HepG2 (cell line): Measurements from ENCODE around the gene SLC17A9. TPM values are rescaled to one million over a fixed set of nuclear protein-coding genes. Genes with fewer than 3 reads are reported as not detected.

ENCODE experiments used
- ATAC-seq: fragments of 200-7000 bp; cut with Tn5 transposase; 3 replicates; pipeline ENCODE4 v1.9.1; 2020; ENCODE audit warnings: mild to moderate bottlenecking, moderate library complexity
- BruUV-seq: library from RNA; stranded (reverse); fragments of 400-500 nt; replicated peaks from 2 replicates; lab custom pipeline; 2021; lab: Mats Ljungman, UMichigan
- CTCF ChIA-PET: fragments of 300-600 bp; formaldehyde crosslinking; extraction: SDS; loops from one replicate; lab custom pipeline; 2021; ENCODE audit warnings: low total read pairs, inconsistent platforms, low intra/inter-chr PET ratio; lab: Yijun Ruan, JAX
- POLR2A ChIA-PET: fragments of 350-600 bp; sonication (Branson Sonifier 250); formaldehyde crosslinking; loops from one replicate; lab custom pipeline; 2020; ENCODE audit warnings: antibody characterized with exemption, inconsistent platforms; lab: Yijun Ruan, JAX
- DNase-seq: peaks from one replicate; pipeline ENCODE4 v3.0.0-alpha.2; 2015; ENCODE audit warnings: low spot score
- FAIRE-seq: peaks from 3 replicates; lab custom pipeline; 2011; peaks lifted over from hg19 to GRCh38; lab: Jason Lieb, UNC
- H2AFZ ChIP-seq: one replicate; pipeline ENCODE4 v1.6.1; 2011; ENCODE audit warnings: low read length, inconsistent platforms
- H3K27ac ChIP-seq: fragments of 300-600 bp; 3 replicates; pipeline ENCODE4 v1.8.0; 2011; ENCODE audit warnings: mixed run types, mild to moderate bottlenecking, mixed read lengths, low read length, inconsistent platforms; ENCODE audit not compliant: insufficient read depth; ENCODE audit errors: extremely low read length
- H3K27me3 ChIP-seq, 2 experiments: fragments of 200-600 bp in 1 of 2; 2 replicates in 1 of 2; 3 replicates in 1 of 2; pipeline versions ENCODE4 v1.6.0 to v1.8.0; 2011; ENCODE audit warnings: low read length in 2 of 2, mild to moderate bottlenecking in 2 of 2, moderate library complexity in 2 of 2, inconsistent platforms in 1 of 2; ENCODE audit not compliant: insufficient read depth in 2 of 2, control insufficient read depth in 1 of 2
- H3K36me3 ChIP-seq, 2 experiments: fragments of 200-600 bp in 1 of 2; replicated peaks in 1 of 2; 2 replicates in 1 of 2; 3 replicates in 1 of 2; pipeline versions ENCODE4 v1.5.1 to v1.8.0; 2011; ENCODE audit warnings: low read length in 2 of 2, inconsistent platforms in 1 of 2; ENCODE audit not compliant: insufficient read depth in 2 of 2, control insufficient read depth in 1 of 2
- H3K4me1 ChIP-seq: 2 replicates; pipeline ENCODE4 v1.5.1; 2012; ENCODE audit warnings: low read length, inconsistent platforms; ENCODE audit not compliant: insufficient read depth
- H3K4me2 ChIP-seq: 2 replicates; pipeline ENCODE4 v1.6.0; 2011; ENCODE audit warnings: low read depth, low read length, inconsistent platforms
- H3K4me3 ChIP-seq, 3 experiments: fragments of 200-600 bp in 1 of 3; sonication (generic), shearing (Covaris generic) in 1 of 3; replicated peaks in 1 of 3; 2 replicates each; pipeline ENCODE4 v1.5.1; 2011 to 2016; ENCODE audit warnings: low read length in 3 of 3, inconsistent platforms in 2 of 3, low read depth in 2 of 3, mild to moderate bottlenecking in 2 of 3, control low read depth in 1 of 3, mixed read lengths in 1 of 3; ENCODE audit not compliant: insufficient read depth in 1 of 3
- H3K79me2 ChIP-seq: one replicate; pipeline ENCODE4 v1.6.1; 2011; ENCODE audit warnings: low read length, inconsistent platforms; ENCODE audit not compliant: insufficient read depth
- H3K9ac ChIP-seq: 2 replicates; pipeline ENCODE4 v1.6.0; 2011; ENCODE audit warnings: mild to moderate bottlenecking, low read depth, low read length, inconsistent platforms; ENCODE audit not compliant: insufficient read depth
- H3K9me3 ChIP-seq: 2 replicates; pipeline ENCODE4 v1.5.1; 2012; ENCODE audit warnings: mild to moderate bottlenecking, low read length
- H4K20me1 ChIP-seq: 2 replicates; pipeline ENCODE4 v1.6.0; 2011; ENCODE audit warnings: inconsistent platforms, mild to moderate bottlenecking, low read length, moderate library complexity; ENCODE audit not compliant: insufficient read depth
- ELF3 ChIP-seq: IDR thresholded peaks from 2 replicates; pipeline ENCODE4 v1.6.1; 2016; ENCODE audit warnings: missing genetic modification reagents, missing compliant biosample characterization
- NFYC ChIP-seq: IDR thresholded peaks from 2 replicates; pipeline ENCODE4 v1.6.1; 2016; ENCODE audit warnings: missing genetic modification reagents, missing compliant biosample characterization
- ZNF737 ChIP-seq: sonication (generic); formaldehyde crosslinking; IDR thresholded peaks from 2 replicates; pipeline ENCODE4 v1.5.0; 2020; ENCODE audit warnings: missing genetic modification reagents, mild to moderate bottlenecking, borderline replicate concordance
- WGBS: methylation state at CpG from one replicate; pipeline ENCODE4 v1.1.6; 2017; ENCODE audit warnings: low lambda C conversion rate; 5-methylcytosine and 5-hydroxymethylcytosine counted together
- in situ Hi-C: cut with HindIII; loops from 2 replicates; pipeline ENCODE4 v1.10.0; 2017; ENCODE audit warnings: low pct_unique_long_range_greater_than_20kb; ENCODE audit not compliant: extremely low pct_ligation_motif_present
- intact Hi-C: fragments of 100-400 bp; cut with micrococcal nuclease; formaldehyde crosslinking; loops from one replicate; pipeline ENCODE4 v1.10.0; 2022; ENCODE audit not compliant: unreplicated experiment
- polyA plus RNA-seq, 8 experiments: library from polyadenylated mRNA; depleted of rRNA in 3 of 8; stranded (reverse) in 7 of 8; unstranded in 1 of 8; fragments of >200 nt; fragmentation: Illumina TruSeq in 4 of 8; extraction: Trizol in 4 of 8; gene quantifications; 2 replicates each; pipeline versions ENCODE4 v1.2.1 to v1.2.3, GENCODE V29; 2011 to 2016; ENCODE audit warnings: low read depth in 4 of 8, missing spikeins in 1 of 8, mixed read lengths in 1 of 8; ENCODE audit not compliant: insufficient read depth in 1 of 8
- total RNA-seq, 5 experiments: library from RNA; depleted of rRNA; stranded (reverse); fragments of >200 nt; fragmentation: Illumina TruSeq; extraction: Trizol; gene quantifications; 2 replicates each; pipeline ENCODE4 v1.2.3, GENCODE V29; 2016; ENCODE audit warnings: low read depth in 1 of 5
- TF ChIP-seq, protein P1 (sequence below): sonication (generic); formaldehyde crosslinking; conservative IDR thresholded peaks from 2 replicates; pipeline ENCODE4 v1.5.0; 2020; ENCODE audit warnings: missing genetic modification reagents
- TF ChIP-seq, protein P2 (sequence below): fragments of 450-650 bp; IDR thresholded peaks from 2 replicates; pipeline ENCODE4 v1.6.1; 2016

The SLC17A9 gene
- total and polyA plus RNA-seq, 2 of the 13 experiments (the other 11 are each of a cell fraction or from before 2014, with no cell fraction given), result 110 to 191 TPM

DNA sequence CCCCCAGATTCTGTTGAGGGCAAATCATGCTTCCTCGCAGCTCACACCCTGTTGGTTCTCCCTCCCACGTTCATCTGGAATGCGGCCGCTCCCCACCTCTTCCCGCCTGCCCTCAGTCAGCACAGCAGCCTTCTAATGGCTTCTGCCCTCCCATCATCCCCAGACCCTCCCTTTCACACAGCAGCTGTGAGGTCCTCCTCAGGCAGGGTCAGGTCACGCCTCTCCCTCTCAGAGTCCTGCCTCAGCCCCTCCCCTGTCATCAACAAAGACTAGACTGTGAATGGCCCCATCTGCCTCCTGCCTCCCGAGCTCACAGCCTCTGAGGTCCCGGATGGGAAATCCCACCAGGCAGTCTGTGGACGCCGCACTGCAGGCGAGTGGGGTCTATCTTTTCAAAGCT lies 62.2 kb downstream of the SLC17A9 start:
- ChIA-PET CTCF (no interaction called here), POLR2A (no interaction called here)
- TF ChIP-seq NFYC (CRISPR knock-in tag), result no peak
- TF ChIP-seq, protein P1, sequence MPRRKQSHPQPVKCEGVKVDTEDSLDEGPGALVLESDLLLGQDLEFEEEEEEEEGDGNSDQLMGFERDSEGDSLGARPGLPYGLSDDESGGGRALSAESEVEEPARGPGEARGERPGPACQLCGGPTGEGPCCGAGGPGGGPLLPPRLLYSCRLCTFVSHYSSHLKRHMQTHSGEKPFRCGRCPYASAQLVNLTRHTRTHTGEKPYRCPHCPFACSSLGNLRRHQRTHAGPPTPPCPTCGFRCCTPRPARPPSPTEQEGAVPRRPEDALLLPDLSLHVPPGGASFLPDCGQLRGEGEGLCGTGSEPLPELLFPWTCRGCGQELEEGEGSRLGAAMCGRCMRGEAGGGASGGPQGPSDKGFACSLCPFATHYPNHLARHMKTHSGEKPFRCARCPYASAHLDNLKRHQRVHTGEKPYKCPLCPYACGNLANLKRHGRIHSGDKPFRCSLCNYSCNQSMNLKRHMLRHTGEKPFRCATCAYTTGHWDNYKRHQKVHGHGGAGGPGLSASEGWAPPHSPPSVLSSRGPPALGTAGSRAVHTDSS (CRISPR knock-in tag), result no peak
- TF ChIP-seq ZNF737 (CRISPR knock-in tag), result no peak
- 16% methylated on average over 11 of the region's 11 CpGs for WGBS
- Histone ChIP-seq H3K9ac (no peak overlapping the region), H4K20me1 (peaks cover 6% of the 10 kb centered on the region; the same call in 1 of the 2 replicates), H2AFZ (no peak overlapping the region), H3K27ac (no peak overlapping the region), H3K4me2 (no peak overlapping the region), H3K79me2 (no peaks in the 10 kb centered on the region), H3K4me1 (peaks cover 9% of the 10 kb centered on the region), H3K36me3 (no peaks in the 10 kb centered on the region), H3K4me3 (no peak overlapping the region), H3K9me3 (peaks cover 8% of the 10 kb centered on the region; the same call in 1 of the 2 replicates), H3K27me3 (peaks cover 37 to 93% of the 10 kb centered on the region in 2 experiments)
- intact Hi-C loops (no loop called here), in situ Hi-C loops (loop anchor here (5.0 kb wide), 1 partner anchor 142 kb away; no protein-coding TSS in a partner anchor)
- ATAC-seq (peak; percentile 10; the same call in 1 of the 3 replicates), FAIRE-seq (no peak), DNase-seq (no peak)
- no TSS peak for BruUV-seq

DNA sequence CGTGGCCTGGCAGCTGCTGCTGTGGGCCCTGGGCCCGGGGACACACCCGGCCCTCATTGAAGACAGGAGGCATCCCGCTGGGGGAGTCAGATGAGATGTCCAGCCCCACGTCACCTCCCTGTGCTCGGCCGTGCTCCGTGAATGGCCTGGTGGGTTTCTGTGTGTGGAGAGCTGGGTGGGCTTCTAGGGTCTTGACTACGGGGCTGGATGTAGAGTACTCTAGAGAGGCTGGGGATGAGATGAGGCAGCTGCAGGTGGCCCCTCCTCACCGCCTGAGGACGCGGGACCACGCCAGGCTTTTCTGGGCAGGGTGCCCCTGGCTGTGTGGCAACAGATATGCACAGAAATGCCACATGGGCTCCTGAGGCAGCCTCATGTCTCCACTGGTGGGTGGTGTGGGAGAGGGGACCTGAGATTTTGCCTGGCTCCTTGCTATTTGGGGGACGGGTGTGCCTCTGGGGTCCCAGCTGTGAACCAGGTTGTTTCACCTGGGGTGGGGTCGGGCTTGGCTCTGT lies 62.7 kb downstream of the SLC17A9 start:
- 19% methylated on average over 13 of the region's 15 CpGs for WGBS
- FAIRE-seq (no peak), ATAC-seq (no peak)
- ChIA-PET CTCF (no interaction called here), POLR2A (no interaction called here)
- H3K4me1 ChIP-seq, result peaks cover 4% of the 10 kb centered on the region
- intact Hi-C loops, result no loop called here
- no peak overlapping the region for H3K4me2 ChIP-seq
- H3K9me3 ChIP-seq, result peaks cover 8% of the 10 kb centered on the region; the same call in 1 of the 2 replicates
- peaks cover 39 to 93% of the 10 kb centered on the region in 2 experiments for H3K27me3 ChIP-seq
- H3K27ac ChIP-seq, result no peak overlapping the region
- no TSS peak for BruUV-seq
- TF ChIP-seq, protein P2, sequence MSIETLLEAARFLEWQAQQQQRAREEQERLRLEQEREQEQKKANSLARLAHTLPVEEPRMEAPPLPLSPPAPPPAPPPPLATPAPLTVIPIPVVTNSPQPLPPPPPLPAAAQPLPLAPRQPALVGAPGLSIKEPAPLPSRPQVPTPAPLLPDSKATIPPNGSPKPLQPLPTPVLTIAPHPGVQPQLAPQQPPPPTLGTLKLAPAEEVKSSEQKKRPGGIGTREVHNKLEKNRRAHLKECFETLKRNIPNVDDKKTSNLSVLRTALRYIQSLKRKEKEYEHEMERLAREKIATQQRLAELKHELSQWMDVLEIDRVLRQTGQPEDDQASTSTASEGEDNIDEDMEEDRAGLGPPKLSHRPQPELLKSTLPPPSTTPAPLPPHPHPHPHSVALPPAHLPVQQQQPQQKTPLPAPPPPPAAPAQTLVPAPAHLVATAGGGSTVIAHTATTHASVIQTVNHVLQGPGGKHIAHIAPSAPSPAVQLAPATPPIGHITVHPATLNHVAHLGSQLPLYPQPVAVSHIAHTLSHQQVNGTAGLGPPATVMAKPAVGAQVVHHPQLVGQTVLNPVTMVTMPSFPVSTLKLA, result peak; percentile 57
- no peak for TF ChIP-seq ELF3 (CRISPR knock-in tag)
- TF ChIP-seq, all 625 proteins: peak for 1
- DNase-seq, result no peak
- Histone ChIP-seq H3K4me3 (no peak overlapping the region), H2AFZ (no peak overlapping the region), H3K36me3 (no peaks in the 10 kb centered on the region), H3K79me2 (no peaks in the 10 kb centered on the region), H3K9ac (no peak overlapping the region), H4K20me1 (peaks cover 6% of the 10 kb centered on the region; the same call in 1 of the 2 replicates)
- in situ Hi-C loops, result no loop called here
